DND-41 (cell line): Measurements from ENCODE around the gene BAIAP2L1.

ENCODE experiments used
- ATAC-seq: fragments of 200-7000 bp; cut with Tn5 transposase; 3 replicates; pipeline ENCODE4 v1.9.1; 2021; ENCODE audit warnings: low read depth; ENCODE audit not compliant: insufficient read depth
- DNase-seq: peaks from one replicate; pipeline ENCODE4 v3.0.0-alpha.2; 2020
- H2AFZ ChIP-seq: 2 replicates; pipeline ENCODE4 v1.6.0; 2012; ENCODE audit warnings: low read depth, low read length
- H3K27ac ChIP-seq: 2 replicates; pipeline ENCODE4 v1.5.1; 2012; ENCODE audit warnings: low read length, inconsistent platforms
- H3K27me3 ChIP-seq: fragments of 200-600 bp; sonication (generic); 2 replicates; pipeline ENCODE4 v1.6.0; 2012; ENCODE audit warnings: low read length, mild to moderate bottlenecking, inconsistent platforms; ENCODE audit not compliant: insufficient read depth, poor library complexity
- H3K36me3 ChIP-seq: 2 replicates; pipeline ENCODE4 v1.5.1; 2012; ENCODE audit warnings: low read length, inconsistent platforms; ENCODE audit not compliant: insufficient read depth
- H3K4me1 ChIP-seq: 2 replicates; pipeline ENCODE4 v1.5.1; 2012; ENCODE audit warnings: mild to moderate bottlenecking, low read length; ENCODE audit not compliant: insufficient read depth
- H3K4me2 ChIP-seq: 2 replicates; pipeline ENCODE4 v1.6.0; 2012; ENCODE audit warnings: mild to moderate bottlenecking, moderate library complexity, low read length, inconsistent platforms; ENCODE audit not compliant: insufficient read depth
- H3K4me3 ChIP-seq, 2 experiments: fragments of 200-600 bp in 1 of 2; shearing (Covaris generic) in 1 of 2; 2 replicates each; pipeline ENCODE4 v1.5.1; 2012 to 2016; ENCODE audit warnings: inconsistent platforms in 2 of 2, low read length in 2 of 2, mild to moderate bottlenecking in 2 of 2, low read depth in 1 of 2, moderate library complexity in 1 of 2
- H3K79me2 ChIP-seq: 2 replicates; pipeline ENCODE4 v1.6.0; 2012; ENCODE audit warnings: low read length, inconsistent platforms; ENCODE audit not compliant: insufficient read depth
- H3K9ac ChIP-seq: 2 replicates; pipeline ENCODE4 v1.6.0; 2012; ENCODE audit warnings: low read depth, mild to moderate bottlenecking, inconsistent platforms, low read length, moderate library complexity
- H3K9me3 ChIP-seq: 2 replicates; pipeline ENCODE4 v1.5.1; 2012; ENCODE audit warnings: low read length, moderate library complexity, mild to moderate bottlenecking, inconsistent platforms; ENCODE audit not compliant: insufficient read depth, severe bottlenecking
- H4K20me1 ChIP-seq: 2 replicates; pipeline ENCODE4 v1.6.0; 2012; ENCODE audit warnings: low read length; ENCODE audit not compliant: insufficient read depth
- CTCF ChIP-seq: IDR thresholded peaks from 2 replicates; pipeline ENCODE4 v1.5.1; 2012; ENCODE audit warnings: borderline replicate concordance, low read length, moderate library complexity, mild to moderate bottlenecking; ENCODE audit not compliant: poor library complexity, severe bottlenecking; ENCODE audit errors: extremely low read depth
- EZH2 ChIP-seq: IDR thresholded peaks from 3 replicates; pipeline ENCODE4 v1.6.1; 2012; ENCODE audit warnings: borderline replicate concordance, low read depth, mild to moderate bottlenecking, moderate library complexity, low read length, inconsistent platforms; ENCODE audit not compliant: severe bottlenecking

BAIAP2L1 gene

GRCh38 chr7:98283127-98283886, 117.6 kb downstream of the BAIAP2L1 start:
- peak overlapping the region; percentile 100 for H3K4me2 ChIP-seq
- peak overlapping the region; percentile 79 for H3K27ac ChIP-seq
- no peaks in the 10 kb centered on the region for H3K27me3 ChIP-seq
- no peaks in the 10 kb centered on the region for H3K9me3 ChIP-seq
- ATAC-seq (no peak), DNase-seq (no peak)
- H3K4me3 ChIP-seq: peak overlapping the region; percentile 46 to 96; a peak in 3 of 4 replicates
- H4K20me1 ChIP-seq: peaks cover 60% of the 10 kb centered on the region
- H3K9ac ChIP-seq: peak overlapping the region; percentile 83
- H2AFZ ChIP-seq: no peak overlapping the region
- H3K4me1 ChIP-seq: peaks cover 41% of the 10 kb centered on the region
- H3K79me2 ChIP-seq: peaks cover 66% of the 10 kb centered on the region
- H3K36me3 ChIP-seq: peaks cover 54% of the 10 kb centered on the region
- TF ChIP-seq CTCF: no peak
- TF ChIP-seq EZH2: no peak

- Histone ChIP-seq H3K27me3 (no peaks in the 10 kb centered on the region), H3K79me2 (peaks cover 60% of the 10 kb centered on the region), H3K4me3 (peak overlapping the region; percentile 46 to 96), H3K4me2 (peak overlapping the region; percentile 100), H3K36me3 (peaks cover 48% of the 10 kb centered on the region), H3K9me3 (no peaks in the 10 kb centered on the region), H3K4me1 (peaks cover 41% of the 10 kb centered on the region), H4K20me1 (peaks cover 54% of the 10 kb centered on the region), H3K27ac (peak overlapping the region; percentile 79), H2AFZ (0 out of 2 replicates have a peak overlapping the region, but pooled peaks have one; percentile 47), H3K9ac (peak overlapping the region; percentile 83)
- DNase-seq (no peak), ATAC-seq (no peak)
- TF ChIP-seq CTCF (no peak), EZH2 (no peak)
These were observed 118.2 kb downstream of the BAIAP2L1 start for GRCh38 chr7:98282703-98283102.

GRCh38 chr7:98281757-98282606, 118.9 kb downstream of the BAIAP2L1 start:
- H3K9ac ChIP-seq: peak overlapping the region; percentile 83
- H3K4me3 ChIP-seq: peak overlapping the region; percentile 46 to 96
- H4K20me1 ChIP-seq: peaks cover 48% of the 10 kb centered on the region
- TF ChIP-seq CTCF (no peak), EZH2 (no peak)
- H3K36me3 ChIP-seq: peaks cover 47% of the 10 kb centered on the region
- H2AFZ ChIP-seq: peak overlapping the region; percentile 47
- peaks cover 41% of the 10 kb centered on the region for H3K4me1 ChIP-seq
- peak overlapping the region; percentile 79 for H3K27ac ChIP-seq
- no peak for DNase-seq
- H3K9me3 ChIP-seq: no peaks in the 10 kb centered on the region
- H3K79me2 ChIP-seq: peaks cover 53% of the 10 kb centered on the region
- ATAC-seq: peak; percentile 25
- H3K27me3 ChIP-seq: no peaks in the 10 kb centered on the region
- H3K4me2 ChIP-seq: peak overlapping the region; percentile 100
